ENCODE data around the gene SELENOP.

The SELENOP gene

GRCh38 chr5:42791151-42791550, 20.5 kb downstream of the SELENOP start:
- H3K4me3 ChIP-seq (replicated peaks; ENCODE audit: low read depth, low read length): no peak overlapping the region
- TF ChIP-seq CTCF (IDR thresholded peaks at IDR 0.05; ENCODE audit: low read depth, low read length, missing control alignments): no peak
- DNase-seq (ENCODE audit: extremely low read depth, low read depth): peak; percentile 4

GRCh38 chr5:42787845-42788244, 23.8 kb downstream of the SELENOP start:
- H3K4me3 ChIP-seq (replicated peaks; ENCODE audit: low read depth, low read length): no peak overlapping the region
- DNase-seq (ENCODE audit: extremely low read depth, low read depth): no peak
- no peak for TF ChIP-seq CTCF (IDR thresholded peaks at IDR 0.05; ENCODE audit: low read depth, low read length, missing control alignments)

GRCh38 chr5:42787073-42787472, 24.6 kb downstream of the SELENOP start:
- DNase-seq (ENCODE audit: extremely low read depth, low read depth): no peak
- no peak overlapping the region for H3K4me3 ChIP-seq (replicated peaks; ENCODE audit: low read depth, low read length)
- TF ChIP-seq CTCF (IDR thresholded peaks at IDR 0.05; ENCODE audit: low read depth, low read length, missing control alignments): no peak

GRCh38 chr5:42785756-42786155, 25.9 kb downstream of the SELENOP start:
- TF ChIP-seq CTCF (IDR thresholded peaks at IDR 0.05; ENCODE audit: low read depth, low read length, missing control alignments): no peak
- no peak overlapping the region for H3K4me3 ChIP-seq (replicated peaks; ENCODE audit: low read depth, low read length)
- DNase-seq (ENCODE audit: extremely low read depth, low read depth): no peak

- DNase-seq (ENCODE audit: extremely low read depth, low read depth): no peak
- H3K4me3 ChIP-seq (replicated peaks; ENCODE audit: low read depth, low read length): no peak overlapping the region
- no peak for TF ChIP-seq CTCF (IDR thresholded peaks at IDR 0.05; ENCODE audit: low read depth, low read length, missing control alignments)
These were observed 27.6 kb downstream of the SELENOP start for GRCh38 chr5:42784132-42784531.

- DNase-seq (ENCODE audit: extremely low read depth, low read depth): no peak
- no peak overlapping the region for H3K4me3 ChIP-seq (replicated peaks; ENCODE audit: low read depth, low read length)
- TF ChIP-seq CTCF (IDR thresholded peaks at IDR 0.05; ENCODE audit: low read depth, low read length, missing control alignments): no peak
These were observed 30.1 kb downstream of the SELENOP start for GRCh38 chr5:42781584-42781983.

GRCh38 chr5:42779083-42779482, 32.6 kb downstream of the SELENOP start:
- no peak overlapping the region for H3K4me3 ChIP-seq (replicated peaks; ENCODE audit: low read depth, low read length)
- no peak for TF ChIP-seq CTCF (IDR thresholded peaks at IDR 0.05; ENCODE audit: low read depth, low read length, missing control alignments)
- DNase-seq (ENCODE audit: extremely low read depth, low read depth): no peak
